Suprapubic skin (tissue), 4 donors: ENCODE results near the gene CAMTA1.

Experiments
- CTCF ChIP-seq, 2 donors: fragments of 200-600 bp in 1 of 2; fragments of 450-650 bp in 1 of 2; sonication (generic) in 1 of 2; IDR thresholded peaks; one replicate each; pipeline ENCODE4 v1.5.1; 2016 to 2019; ENCODE audit warnings: antibody characterized with exemption in 2 of 2, mild to moderate bottlenecking in 1 of 2, moderate library complexity in 1 of 2
- EP300 ChIP-seq: sonication (generic); formaldehyde crosslinking; IDR thresholded peaks from one replicate; pipeline ENCODE4 v1.6.1; 2017; ENCODE audit warnings: antibody characterized with exemption
- POLR2A ChIP-seq, 2 donors: fragments of 450-650 bp; IDR thresholded peaks; one replicate each; pipeline ENCODE4 v1.6.1; 2017; ENCODE audit warnings: antibody characterized with exemption in 2 of 2, mild to moderate bottlenecking in 2 of 2, moderate library complexity in 2 of 2
- POLR2AphosphoS5 ChIP-seq, 3 donors: sonication (generic); formaldehyde crosslinking; IDR thresholded peaks; one replicate each; pipeline ENCODE4 v1.6.1; 2017; ENCODE audit warnings: antibody characterized with exemption in 3 of 3

DNA sequence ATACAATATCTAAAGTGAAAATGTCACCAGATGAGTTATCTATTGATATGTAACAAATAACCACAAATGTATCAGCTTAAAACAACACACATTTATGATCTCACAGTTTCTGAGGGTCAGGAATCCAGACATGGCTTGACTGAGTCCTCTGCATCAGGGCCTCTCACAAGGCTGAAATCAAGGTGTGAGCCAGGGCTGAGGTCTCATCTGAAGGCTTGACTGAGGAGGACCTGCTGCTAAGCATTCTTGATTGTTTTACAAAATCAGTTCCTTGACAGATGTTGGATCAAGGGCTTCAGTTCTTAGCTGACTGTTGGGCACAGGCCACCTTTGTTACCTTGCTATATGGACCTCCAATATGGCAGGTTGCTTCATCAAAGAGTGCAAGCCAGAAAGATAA lies 483.7 kb downstream of the CAMTA1 start:
- TF ChIP-seq EP300 (no peak), CTCF (IDR thresholded peaks at IDR 0.05) (no peak), POLR2A (IDR thresholded peaks at IDR 0.05) (no peak), POLR2AphosphoS5 (IDR thresholded peaks at IDR 0.05) (no peak)
